Right lobe of liver (tissue), 4 donors: ENCODE data around the gene SPON1.

Source experiments
- CTCF ChIP-seq, 4 donors: fragments of 200-600 bp in 3 of 4; fragments of 450-650 bp in 1 of 4; IDR thresholded peaks; one replicate each; pipeline versions ENCODE4 v1.5.1 to v1.8.0; 2016 to 2022; ENCODE audit warnings: antibody characterized with exemption in 4 of 4, mild to moderate bottlenecking in 2 of 4
- POLR2A ChIP-seq: fragments of 450-650 bp; IDR thresholded peaks from one replicate; pipeline ENCODE4 v1.6.1; 2017; ENCODE audit warnings: antibody characterized with exemption, mild to moderate bottlenecking
- donor health status: DM: no; HTN: no; CAD: no.
- donor health status: DM: no; HTN: no; CAD: no.
- donor health status: DM: no; HTN: yes; CAD: no.

DNA sequence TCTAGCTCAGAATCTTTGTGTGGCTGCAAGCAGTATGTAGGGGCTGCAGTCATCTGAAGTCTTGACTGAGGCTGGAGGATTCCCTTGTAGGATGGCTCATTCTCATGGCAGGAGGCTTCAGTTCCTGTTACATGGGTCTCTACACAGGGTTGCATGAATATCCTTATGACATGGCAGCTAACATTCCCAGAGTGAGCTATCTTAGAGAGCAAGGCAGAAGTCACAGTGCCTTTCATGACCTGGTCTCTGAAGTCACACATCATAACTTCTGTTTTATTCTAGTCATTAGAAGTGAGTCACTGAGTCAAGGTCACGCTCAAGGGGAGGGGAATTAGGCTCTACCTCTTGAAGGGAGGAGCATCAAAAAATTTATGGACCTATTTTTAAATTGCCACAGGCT is 10.3 kb upstream of the SPON1 start:
- TF ChIP-seq CTCF (IDR thresholded peaks at IDR 0.05), result no peak
- TF ChIP-seq POLR2A, result no peak
